ENCODE measurements around the gene SLC26A8.
"Not testable (repeated sequence)": the region's sequence is repeated elsewhere in the genome, so short reads cannot be mapped to it uniquely, and the experiment has no call there.

The SLC26A8 gene

DNA sequence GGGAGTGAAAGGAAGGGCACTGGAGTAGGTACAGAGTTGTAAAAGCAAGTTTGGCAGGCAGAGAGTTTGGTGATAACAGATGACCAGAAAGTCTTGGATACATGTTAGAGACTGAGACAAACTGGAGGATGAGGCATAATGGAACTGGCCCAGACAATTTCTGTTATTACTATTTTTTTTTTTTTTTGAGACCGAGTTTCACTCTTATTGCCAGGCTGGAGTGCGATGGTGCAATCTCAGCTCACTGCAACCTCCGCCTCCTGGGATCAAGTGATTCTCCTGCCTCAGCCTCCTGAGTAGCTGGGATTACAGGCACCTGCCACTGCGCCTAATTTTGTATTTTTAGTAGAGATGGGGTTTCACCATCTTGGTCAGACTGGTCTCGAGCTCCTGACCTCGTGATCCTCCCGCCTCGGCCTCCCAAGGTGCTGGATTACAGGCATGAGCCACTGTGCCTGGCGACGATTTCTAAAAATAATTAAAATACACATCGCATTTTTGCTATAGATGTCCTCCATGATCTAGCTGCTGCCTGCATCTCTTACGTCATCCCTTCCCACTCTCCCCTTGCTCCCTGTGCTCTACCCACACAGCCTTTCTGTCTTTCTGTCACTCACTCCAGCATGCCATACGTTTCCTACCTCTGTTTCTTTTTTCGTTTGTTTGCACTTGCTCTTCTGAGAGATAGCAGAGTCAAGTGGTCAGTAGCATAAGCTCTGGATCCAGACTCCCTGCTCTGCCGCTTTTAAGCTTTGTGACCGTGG, 26.7 kb upstream of the SLC26A8 start:
- DNase-seq, result no peak

DNA sequence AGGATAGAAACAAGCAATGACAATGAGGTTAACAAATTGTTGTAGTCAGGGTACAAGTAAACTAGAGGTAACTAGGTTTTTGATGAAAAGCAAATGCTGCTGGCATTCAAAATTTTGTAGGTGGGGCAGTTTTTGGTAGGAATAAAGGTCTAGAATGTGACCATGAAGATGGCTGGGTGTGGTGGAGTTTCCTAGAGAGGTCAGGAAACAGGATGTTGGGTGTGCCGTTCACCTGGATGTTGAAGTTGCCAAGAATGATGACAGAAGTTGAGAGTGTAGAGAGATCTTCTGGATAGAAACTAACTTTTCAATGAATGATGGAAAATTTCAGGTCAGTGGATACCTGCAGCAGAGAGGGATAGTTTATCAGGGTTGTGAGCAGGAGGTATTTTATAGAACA, 25.9 kb upstream of the SLC26A8 start:
- DNase-seq, result no peak

DNA sequence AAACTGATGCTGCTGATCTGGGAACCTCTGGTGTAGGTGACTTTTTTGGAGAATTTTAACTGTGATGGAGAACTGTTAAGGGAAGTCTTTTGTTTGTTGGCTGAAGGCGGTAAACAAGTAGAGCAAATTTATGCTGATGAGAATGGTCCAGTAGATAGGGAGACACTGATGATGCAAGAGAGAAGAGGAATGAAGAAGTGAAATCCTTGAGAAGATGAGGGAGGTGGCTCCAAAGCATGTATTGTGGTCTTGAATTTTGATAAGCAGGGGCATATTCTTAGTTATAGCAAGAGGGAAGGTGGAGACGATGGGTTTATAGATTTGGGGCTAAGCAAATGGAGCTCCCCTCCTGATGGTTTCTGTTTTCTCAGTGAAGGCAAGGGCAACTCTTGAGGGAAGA, 25.1 kb upstream of the SLC26A8 start:
- DNase-seq, result no peak

DNA sequence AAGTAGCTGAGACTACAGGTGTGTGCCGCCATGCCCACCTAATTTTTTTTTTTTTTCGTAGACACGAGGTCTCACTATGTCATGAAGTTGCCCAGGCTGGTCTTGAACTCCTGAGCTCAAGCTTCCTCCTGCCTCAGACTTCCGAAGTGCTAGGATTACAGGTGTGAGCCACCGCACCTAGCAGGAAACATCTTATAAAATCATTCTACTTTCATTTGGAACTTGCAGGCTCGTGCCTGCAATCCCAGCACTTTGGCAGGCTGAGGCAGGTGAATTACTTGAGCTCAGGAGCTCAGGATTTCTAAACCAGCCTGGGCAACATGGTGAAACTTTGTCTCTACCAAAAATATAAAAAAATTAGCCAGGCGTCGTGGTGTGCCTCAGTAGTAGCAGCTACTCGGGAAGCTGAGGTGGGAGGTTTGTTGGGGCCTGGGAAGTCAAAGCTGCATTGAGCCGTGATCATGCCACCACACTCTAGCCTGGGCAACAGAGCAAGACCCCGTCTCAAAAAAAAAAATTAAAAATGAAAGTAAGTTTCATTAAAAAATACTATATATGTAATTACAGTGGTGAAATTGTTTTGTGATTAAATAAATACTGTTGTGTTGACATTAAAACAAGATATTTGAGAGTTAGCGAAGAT, 18.3 kb upstream of the SLC26A8 start:
- DNase-seq, result no peak

DNA sequence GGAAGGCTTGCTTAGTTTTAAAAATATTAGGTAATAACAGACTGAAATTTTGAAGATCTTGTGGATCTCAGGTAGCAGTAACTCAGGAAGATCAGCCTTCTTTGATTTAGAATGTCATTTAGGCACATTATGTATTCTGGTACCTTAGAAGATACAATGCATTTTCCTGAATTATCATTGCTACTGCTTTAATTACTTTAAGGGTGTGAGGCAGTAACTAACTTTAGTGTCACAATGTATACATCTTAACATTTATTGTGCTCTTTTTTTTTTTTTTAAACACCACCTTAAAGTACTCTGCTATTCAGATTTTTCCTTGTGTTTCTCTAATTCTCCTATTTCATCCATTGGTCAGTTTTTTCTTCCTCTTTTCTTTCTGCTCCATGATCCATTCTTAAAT, 16.5 kb upstream of the SLC26A8 start:
- no peak for DNase-seq

DNA sequence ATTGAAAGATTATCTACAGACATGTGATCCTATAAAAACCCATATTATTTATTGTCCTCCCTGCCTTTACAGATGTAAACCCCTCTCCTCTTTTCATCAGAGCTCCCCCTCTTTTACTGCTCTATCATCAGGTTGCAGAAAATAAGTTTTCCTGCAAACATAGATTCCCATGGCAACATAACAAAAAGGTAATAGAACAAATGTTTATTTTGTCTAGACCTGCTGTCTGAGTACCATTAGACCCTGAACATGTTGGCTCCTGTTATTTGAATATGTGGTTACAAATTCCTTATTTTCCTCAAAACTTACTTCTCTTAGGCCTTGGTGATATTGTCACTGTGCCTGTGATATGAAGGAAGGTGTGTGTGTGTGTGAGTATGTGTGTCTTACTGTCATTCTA, 14.7 kb upstream of the SLC26A8 start:
- no peak for DNase-seq

DNA sequence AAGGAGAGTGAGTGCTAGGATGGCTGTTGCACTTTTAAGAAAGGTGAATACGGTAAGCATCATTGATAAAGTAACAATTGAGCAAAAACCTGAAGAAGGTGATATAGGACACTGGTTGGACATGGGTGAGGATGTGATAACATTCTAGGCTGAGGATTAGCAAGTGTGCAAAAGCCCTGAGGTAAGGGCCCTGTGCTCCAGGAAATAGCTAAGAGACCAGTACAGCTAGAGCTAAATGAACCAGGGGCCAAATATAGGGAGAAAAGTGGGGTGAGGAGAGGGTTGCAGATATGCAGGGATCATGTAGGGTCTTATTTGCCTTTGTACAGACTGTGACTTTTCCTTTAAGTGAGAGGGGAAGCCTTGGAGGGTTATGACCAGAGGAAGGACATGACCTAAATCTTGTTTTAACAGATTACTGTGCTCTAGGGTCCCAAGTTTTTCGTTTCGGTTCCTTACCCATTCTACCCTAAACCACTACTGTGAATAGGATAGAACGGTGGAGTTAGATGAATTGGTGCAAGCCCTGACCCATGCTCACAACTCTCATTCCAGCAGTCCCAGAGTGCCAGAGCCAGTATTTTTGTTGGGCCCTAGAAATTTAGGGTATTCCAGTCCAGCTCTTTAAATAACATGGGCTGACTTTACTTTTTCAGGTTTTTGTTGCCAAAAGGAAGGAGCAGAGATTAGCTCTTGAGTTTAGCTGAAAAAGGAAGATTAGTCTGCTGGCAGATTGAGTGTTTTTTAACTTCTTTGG, 13.9 kb upstream of the SLC26A8 start:
- no peak for DNase-seq

DNA sequence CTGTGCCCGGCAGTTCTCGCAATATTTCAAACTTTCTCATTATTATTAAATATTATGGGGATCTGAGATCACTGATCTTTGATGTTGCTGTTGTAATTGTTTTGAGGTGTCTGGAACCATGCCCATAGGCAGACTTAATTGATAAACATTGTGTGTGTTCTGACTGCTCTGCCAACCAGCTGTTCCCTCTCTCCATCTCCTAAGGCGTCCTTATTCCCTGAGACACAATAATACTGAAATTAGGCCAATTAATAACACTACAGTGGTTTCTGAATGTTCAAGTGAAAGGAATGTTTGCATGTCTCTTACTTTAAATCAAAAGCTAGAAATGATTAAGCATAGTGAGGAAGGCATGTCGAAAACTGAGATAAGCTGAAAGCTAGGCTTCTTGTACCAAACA, 10.8 kb upstream of the SLC26A8 start:
- no peak for DNase-seq

DNA sequence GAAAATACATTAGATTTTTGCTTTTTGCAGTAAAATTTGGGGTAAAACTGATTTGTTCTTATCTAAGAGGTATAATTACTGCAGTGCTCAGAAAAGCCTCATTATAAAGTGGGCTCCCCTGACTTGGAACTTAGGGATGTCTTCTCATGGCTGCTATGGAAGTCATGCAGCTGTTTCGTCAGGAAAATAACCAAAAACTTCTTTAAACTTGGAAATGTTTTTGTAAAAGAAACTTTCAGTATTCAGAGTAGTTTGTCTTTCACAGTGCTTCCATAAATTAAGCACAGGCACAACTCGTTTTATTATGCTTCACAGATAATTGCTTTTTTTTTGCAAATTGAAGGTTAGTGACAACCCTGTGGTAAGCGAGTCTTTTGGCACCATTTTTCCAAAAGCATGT, 10.0 kb upstream of the SLC26A8 start:
- DNase-seq, result no peak

DNA sequence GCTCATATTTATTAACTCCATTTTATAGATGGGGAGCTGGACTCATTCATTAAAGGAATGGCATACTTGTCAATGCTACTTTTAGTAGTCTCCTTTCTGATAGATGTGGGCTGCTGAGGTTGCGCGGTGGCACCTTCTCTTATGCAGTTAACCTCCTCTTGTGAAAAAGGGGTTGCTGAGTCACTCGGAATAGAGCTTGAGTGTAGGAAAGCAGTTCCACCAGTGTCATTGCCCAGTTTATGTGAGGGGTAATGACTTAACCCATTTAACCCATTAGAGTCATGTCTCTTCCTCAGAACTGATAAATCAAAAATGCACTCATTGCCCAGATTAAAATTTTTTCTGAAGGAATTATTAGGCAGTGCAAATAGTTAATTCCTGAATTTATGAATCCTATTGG, 9.5 kb upstream of the SLC26A8 start:
- no peak for DNase-seq

DNA sequence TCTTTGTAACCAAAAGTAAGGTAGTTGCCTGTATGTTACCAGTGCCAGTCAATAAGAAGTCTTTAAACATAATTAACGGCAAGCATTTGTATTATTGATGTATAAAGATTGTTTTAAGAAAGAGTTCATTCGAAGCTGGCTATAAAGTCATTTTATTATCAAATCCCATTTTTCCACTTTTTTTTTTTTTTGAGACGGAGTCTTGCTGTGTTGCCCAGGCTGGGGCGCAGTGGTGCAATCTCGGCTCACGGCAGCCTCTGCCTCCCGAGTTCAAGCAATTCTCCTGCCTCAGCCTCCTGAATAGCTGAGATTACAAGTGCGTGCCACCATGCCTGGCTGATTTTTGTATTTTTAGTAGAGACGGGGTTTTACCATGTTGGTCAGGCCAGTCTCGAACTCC, 8.7 kb upstream of the SLC26A8 start:
- not testable (repeated sequence) for DNase-seq

DNA sequence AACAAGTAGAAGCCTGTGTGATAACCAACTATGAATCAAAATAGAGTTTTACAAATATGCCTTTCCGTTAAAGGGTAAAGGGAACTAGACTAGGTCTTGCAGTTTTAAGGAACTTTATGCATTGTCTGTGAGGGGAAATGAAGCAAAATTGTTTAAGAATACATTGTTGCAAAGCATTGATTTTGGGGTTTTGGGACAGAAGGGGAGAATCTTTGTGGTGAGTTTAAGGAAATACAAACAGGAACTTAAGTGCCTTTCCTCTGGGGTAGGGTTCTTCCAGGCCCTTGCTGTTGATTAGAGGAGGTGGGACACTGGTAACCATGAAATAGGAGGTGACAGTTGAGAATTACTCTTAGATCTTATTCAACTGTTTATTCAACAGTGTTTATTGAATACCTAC, 7.8 kb upstream of the SLC26A8 start:
- no peak for DNase-seq

DNA sequence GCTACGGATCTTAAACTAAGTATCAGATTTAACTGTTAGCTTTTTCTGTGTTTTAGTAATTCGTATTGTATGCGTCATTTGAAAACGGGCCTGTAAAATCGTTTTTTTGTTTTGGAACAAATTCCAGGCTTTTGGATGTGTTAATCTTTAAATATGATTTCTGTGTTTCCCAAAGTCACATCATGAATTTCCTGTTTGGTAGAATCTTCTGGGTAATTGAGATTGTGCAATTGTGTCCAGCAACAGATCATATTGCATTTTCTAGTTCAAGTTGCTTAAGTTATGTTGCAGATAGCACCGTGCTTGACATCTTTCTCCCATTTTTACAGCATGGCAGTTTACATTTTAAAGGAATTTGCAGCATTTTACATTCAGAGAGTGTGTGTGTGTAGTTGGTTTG, 5.0 kb upstream of the SLC26A8 start:
- no peak for DNase-seq

DNA sequence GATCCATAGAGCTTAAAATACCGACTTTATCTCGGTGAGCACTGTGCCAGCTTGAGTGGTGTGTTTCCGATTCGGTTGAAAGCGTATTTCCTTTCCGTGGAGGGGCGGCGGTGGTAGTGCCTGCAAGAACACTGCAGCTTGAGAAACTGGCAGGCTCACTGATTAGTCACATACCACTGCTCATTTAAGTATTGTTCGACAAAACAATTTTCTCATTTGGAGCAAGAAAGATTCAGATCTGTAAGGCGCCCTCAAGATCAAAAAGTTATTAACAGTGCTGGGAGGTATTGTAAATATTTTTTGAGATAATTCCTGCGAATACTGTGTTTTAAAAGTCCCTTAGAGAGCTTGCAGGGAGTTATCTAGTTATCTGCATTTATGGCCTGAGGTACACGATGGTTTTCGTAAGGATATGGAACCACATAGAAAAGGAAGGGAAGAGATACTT, 4.5 kb upstream of the SLC26A8 start:
- DNase-seq, result no peak

DNA sequence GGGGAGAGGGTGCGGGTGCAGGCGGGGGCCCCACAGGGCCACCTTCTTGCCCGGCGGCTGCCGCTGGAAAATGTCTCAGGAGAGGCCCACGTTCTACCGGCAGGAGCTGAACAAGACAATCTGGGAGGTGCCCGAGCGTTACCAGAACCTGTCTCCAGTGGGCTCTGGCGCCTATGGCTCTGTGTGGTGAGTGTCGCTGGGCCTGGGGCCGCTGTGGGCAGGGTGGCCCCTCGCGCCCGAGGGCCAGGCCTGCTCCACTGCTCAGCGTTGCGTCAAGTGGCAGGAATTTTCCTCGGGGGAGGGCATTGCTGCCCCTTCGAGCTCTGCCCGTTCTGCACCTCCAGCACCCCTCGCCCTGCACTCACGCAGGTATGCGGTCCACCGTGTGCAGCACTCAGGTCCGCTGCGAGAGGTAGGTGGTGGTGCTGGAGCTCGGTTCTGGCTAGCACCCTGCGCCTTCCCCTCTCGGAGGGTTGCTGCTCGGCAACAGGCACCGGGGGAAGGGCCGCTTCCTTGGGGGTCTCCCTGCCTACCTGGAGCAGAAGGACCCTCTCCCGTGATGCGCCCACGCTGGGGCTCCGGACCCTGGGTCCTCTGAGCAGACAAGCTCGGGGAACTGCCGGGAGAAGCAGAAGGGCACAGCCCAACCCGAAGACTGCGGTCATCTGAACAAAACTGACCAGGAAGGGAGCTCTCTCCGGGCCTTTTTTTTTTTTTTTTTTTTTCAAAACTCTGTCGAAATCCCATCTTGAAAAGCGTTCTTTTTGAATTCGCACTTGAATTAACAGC, 3.8 kb upstream of the SLC26A8 start:
- no peak for DNase-seq

DNA sequence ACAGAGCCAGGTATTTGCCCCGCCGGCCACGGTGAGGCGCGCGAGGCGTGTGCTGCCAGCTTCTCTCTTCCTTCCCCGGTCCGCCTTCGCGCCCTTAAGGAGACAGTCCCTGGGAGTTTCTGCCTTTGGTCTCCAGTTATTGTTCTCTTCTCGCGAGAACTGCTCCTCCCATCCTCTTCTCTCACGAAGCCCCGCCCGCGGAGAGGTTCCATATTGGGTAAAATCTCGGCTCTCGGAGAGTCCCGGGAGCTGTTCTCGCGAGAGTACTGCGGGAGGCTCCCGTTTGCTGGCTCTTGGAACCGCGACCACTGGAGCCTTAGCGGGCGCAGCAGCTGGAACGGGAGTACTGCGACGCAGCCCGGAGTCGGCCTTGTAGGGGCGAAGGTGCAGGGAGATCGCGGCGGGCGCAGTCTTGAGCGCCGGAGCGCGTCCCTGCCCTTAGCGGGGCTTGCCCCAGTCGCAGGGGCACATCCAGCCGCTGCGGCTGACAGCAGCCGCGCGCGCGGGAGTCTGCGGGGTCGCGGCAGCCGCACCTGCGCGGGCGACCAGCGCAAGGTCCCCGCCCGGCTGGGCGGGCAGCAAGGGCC, 3.2 kb upstream of the SLC26A8 start, which contains the start of gene MAPK14:
Gene MAPK14 (plus strand): TSS at position 308 of the 587 bp plus-strand sequence. CDS start 350 bp downstream, outside the sequence.
- DNase-seq, result peak; percentile 94

DNA sequence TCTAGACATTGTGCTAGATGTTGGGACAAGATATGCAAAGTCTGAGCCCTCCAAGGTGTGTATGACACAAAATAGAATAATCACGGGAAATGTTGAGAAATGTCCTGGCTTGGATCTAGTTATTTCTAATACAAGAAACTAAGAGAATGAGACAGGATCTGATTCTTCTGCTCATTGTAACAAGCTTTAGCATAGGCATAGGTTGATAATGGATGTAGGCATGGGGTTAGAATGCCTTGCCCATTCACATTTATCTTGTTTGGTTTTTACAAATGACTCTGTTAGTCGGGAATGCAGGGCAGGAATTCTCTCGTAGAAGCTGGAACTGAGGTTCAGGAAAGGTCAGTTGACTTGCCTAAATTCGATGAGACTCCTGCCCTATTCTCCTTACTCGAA, 1.5 kb upstream of the SLC26A8 start:
- no peak for DNase-seq

DNA sequence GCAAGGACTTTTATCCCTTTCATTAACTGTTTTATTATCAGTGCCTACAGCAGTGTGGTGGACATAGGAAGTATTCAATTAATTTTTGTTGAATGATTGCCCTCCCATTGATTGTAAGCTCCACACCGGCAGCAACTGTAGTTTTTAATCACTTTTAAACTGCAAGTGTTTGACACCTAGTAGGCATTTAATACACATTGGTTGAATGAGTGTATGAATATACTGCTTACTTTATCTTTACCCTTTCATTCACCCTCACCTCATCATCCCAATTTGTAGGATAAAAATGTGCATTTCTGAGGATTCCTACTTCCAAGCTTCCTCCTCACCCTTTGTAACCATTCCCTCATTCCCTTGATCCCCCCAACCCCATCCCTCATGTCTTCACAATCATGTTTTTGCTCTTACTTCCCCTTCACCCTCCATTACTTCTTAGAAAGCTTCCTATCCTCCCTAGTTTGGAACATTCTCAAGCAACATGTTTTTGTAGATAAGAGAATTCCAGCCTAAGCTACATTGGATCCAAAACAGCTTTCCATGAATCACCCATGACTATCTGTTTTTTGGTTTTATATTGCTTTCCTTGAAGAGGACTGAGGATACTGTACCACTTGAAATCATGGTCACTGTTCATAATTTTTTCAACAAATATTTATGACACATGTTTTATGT, 955 bp upstream of the SLC26A8 start:
- DNase-seq, result no peak

DNA sequence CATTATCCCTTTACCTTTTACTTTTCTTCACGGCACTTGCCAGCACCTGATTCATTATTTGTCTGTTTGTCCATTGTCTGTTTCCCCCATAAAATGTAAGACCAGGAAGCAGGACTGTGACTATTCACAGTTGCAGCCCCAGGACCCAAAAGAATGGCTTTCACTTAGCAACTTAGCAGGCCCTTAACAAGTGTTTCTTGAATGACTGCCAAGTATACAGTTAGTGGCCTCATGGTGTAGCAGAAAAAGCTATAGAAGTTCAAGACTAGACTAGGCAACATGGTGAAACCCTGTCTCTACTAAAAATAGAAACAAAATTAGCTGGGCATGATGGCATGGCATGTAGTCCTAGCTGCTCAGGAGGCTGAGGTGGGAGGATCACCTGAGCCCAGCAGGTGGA, 4.3 kb downstream of the SLC26A8 start:
- DNase-seq, result no peak

DNA sequence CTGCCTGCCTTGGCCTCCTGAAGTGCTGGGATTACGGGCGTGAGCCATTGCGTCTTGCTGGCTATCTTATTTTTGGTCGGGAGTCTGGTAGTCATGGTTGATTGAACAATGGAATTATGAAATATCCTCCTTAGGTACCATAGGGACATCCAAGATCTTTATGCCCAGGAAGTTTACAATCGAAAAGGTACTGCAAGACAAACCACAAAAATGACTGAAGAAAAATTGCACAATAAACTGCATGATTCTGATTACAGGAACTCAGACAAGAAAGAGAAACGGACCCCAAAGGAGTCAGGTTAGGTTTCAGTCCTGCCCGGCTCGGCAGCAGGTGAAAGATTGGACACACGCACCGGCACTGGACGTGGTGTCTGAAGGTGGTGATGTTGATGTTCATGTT, 5.3 kb downstream of the SLC26A8 start:
- no peak for DNase-seq

DNA sequence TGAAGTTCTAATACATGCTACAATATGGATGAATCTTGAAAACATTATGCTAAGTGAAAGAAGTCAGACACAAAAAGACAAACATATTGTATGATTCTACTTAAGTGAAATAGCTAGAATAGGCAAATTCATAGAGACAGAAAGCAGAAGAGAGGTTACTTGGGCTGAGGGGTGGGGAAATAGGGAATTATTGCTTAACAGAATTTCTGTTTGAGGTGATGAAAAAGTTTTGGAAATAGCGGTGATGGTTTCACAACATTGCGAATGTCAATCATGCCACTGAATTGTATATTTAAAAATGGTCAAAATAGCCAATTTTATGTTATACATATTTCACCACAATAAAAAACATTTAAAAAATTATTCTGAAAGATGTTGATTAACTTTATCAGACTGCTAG, 6.1 kb downstream of the SLC26A8 start:
- no peak for DNase-seq

DNA sequence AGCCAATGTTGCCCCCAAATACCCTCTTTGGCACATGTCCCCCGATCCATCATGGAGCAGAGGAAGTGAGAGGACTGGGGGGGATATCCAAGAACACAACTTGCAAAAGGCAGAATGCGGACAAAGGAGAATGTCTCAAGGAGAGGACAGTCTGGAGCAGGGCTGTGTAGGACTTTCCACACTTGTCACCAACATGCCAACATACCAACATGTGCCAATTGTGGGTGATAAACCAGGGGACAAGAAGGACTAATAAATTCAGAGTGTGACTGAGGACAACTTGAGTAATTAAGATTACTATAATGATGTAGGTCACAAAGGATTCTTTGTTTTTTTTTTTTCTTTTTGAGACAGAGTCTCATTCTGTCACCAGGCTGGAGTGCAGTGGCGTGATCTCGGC, 8.8 kb downstream of the SLC26A8 start:
- DNase-seq, result no peak
